Sigmoid colon (tissue), 4 donors: Measurements from ENCODE around the gene TSHZ1.

Experiments used
- EP300 ChIP-seq, 4 donors: sonication (generic); formaldehyde crosslinking; IDR thresholded peaks; one replicate each; pipeline ENCODE4 v1.6.1; 2017; ENCODE audit warnings: antibody characterized with exemption in 4 of 4
- POLR2A ChIP-seq, 2 donors: fragments of 450-650 bp; IDR thresholded peaks; one replicate each; pipeline ENCODE4 v1.6.1; 2016; ENCODE audit warnings: antibody characterized with exemption in 2 of 2, mild to moderate bottlenecking in 2 of 2, moderate library complexity in 2 of 2
- TF ChIP-seq, protein P1 (sequence below), 4 experiments: fragments of 450-650 bp in 3 of 4; fragments of 200-600 bp in 1 of 4; IDR thresholded peaks; one replicate each; pipeline ENCODE4 v1.5.1; 2016 to 2019; ENCODE audit warnings: antibody characterized with exemption in 4 of 4, mild to moderate bottlenecking in 3 of 4, moderate library complexity in 2 of 4

DNA sequence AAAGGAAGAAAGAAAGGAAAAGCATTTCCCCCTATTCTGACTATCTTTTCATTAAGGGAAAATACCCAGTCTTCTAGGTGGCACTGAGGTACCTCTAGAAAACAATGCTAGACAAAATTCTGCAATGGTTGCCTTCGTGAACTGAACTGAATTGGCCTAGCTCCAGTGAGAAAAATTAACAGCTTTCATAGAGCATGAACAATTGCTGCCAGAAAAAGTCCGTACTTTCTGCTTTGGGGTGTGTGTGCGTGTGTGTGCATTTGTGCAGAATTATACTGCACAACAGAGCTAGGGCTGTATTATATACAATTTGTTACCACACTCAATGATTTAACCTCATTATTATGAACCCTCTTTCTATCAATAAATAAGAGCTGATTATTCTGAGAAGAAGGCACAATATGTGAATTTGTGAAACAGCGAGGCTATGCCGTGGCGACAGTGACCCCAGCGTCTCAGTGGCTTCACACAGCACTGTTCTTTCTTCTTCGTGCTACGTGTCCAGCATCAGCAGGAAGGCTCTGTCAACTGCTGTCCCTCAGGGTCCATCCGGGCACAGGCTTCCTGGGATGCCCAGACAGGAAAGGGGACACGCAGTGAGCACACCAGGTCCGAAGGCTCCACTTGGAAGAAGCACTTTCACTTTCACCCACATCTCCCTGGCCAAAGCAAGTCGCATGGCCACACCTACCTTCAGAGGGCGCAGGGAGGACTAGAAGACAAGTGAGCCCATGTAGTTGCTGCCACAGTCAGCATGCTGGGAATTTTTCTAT is 49.2 kb upstream of the TSHZ1 start:
- TF ChIP-seq, protein P1, sequence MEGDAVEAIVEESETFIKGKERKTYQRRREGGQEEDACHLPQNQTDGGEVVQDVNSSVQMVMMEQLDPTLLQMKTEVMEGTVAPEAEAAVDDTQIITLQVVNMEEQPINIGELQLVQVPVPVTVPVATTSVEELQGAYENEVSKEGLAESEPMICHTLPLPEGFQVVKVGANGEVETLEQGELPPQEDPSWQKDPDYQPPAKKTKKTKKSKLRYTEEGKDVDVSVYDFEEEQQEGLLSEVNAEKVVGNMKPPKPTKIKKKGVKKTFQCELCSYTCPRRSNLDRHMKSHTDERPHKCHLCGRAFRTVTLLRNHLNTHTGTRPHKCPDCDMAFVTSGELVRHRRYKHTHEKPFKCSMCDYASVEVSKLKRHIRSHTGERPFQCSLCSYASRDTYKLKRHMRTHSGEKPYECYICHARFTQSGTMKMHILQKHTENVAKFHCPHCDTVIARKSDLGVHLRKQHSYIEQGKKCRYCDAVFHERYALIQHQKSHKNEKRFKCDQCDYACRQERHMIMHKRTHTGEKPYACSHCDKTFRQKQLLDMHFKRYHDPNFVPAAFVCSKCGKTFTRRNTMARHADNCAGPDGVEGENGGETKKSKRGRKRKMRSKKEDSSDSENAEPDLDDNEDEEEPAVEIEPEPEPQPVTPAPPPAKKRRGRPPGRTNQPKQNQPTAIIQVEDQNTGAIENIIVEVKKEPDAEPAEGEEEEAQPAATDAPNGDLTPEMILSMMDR (IDR thresholded peaks at IDR 0.05) = no peak
- TF ChIP-seq POLR2A (IDR thresholded peaks at IDR 0.05) (no peak), EP300 (IDR thresholded peaks at IDR 0.05) (no peak)
